A549 (cell line): ENCODE data around the gene RCC1.

Experiments used
- CHD2 ChIP-seq: fragments of 150-350 bp; IDR thresholded peaks from 2 replicates; pipeline ENCODE4 v1.6.1; 2014; ENCODE audit warnings: low read length; ENCODE audit not compliant: partially characterized antibody
- CTCF ChIP-seq: fragments of >200 bp; sonication (Bioruptor Twin); formaldehyde crosslinking; IDR thresholded peaks from 3 replicates; pipeline ENCODE4 v1.5.1; 2016
- MYC ChIP-seq: IDR thresholded peaks from 2 replicates; pipeline ENCODE4 v1.6.1; 2012; ENCODE audit warnings: mild to moderate bottlenecking, inconsistent platforms, low read length, improper control_type of control experiment, borderline replicate concordance
- NR3C1 ChIP-seq: fragments of >200 bp; sonication (Bioruptor Twin); formaldehyde crosslinking; IDR thresholded peaks from 3 replicates; pipeline ENCODE4 v1.6.1; 2017
- PBX3 ChIP-seq: IDR thresholded peaks from 2 replicates; pipeline ENCODE4 v1.6.1; 2012
- TP53 ChIP-seq: fragments of 250-450 bp; sonication (Bioruptor Pico); IDR thresholded peaks from 2 replicates; pipeline ENCODE4 v1.5.0; 2021; ENCODE audit warnings: mild to moderate bottlenecking, moderate library complexity

- no peak for TF ChIP-seq CTCF
- TF ChIP-seq TP53 (CRISPR knock-in tag) = no peak
- TF ChIP-seq NR3C1 = no peak
- no peak for TF ChIP-seq CHD2
- TF ChIP-seq MYC = no peak
- no peak for TF ChIP-seq PBX3
Observed at GRCh38 chr1:28530456-28530855, 24.6 kb downstream of the RCC1 start.
